Upper lobe of right lung (tissue), 1 donor: ENCODE data around the gene CKS1B. TPM values are rescaled to one million over a fixed set of nuclear protein-coding genes. Genes with fewer than 3 reads are reported as not detected.
A peak's percentile ranks its signal among the peaks of the same experiment; 100 is the strongest.
"Not testable (repeated sequence)": the region's sequence is repeated elsewhere in the genome, so short reads cannot be mapped to it uniquely, and the experiment has no call there.

ENCODE experiments used
- ATAC-seq: fragments of 200-7000 bp; cut with Tn5 transposase; one replicate; pipeline ENCODE4 v1.9.1; 2020; ENCODE audit warnings: mild to moderate bottlenecking, moderate library complexity
- DNase-seq: peaks from one replicate; pipeline ENCODE4 v3.0.0-alpha.2; 2020
- H3K27ac ChIP-seq: fragments of 200-600 bp; one replicate; pipeline ENCODE4 v1.8.0; 2022
- H3K27me3 ChIP-seq: fragments of 200-600 bp; one replicate; pipeline ENCODE4 v1.8.0; 2022; ENCODE audit warnings: mild to moderate bottlenecking
- H3K36me3 ChIP-seq: fragments of 200-600 bp; one replicate; pipeline ENCODE4 v1.8.0; 2022
- H3K4me1 ChIP-seq: fragments of 200-600 bp; one replicate; pipeline ENCODE4 v1.8.0; 2022
- H3K4me3 ChIP-seq: fragments of 200-600 bp; one replicate; pipeline ENCODE4 v1.8.0; 2022; ENCODE audit warnings: mild to moderate bottlenecking
- H3K9me3 ChIP-seq: fragments of 200-600 bp; one replicate; pipeline ENCODE4 v1.8.0; 2022
- CTCF ChIP-seq: fragments of 200-600 bp; IDR thresholded peaks from one replicate; pipeline ENCODE4 v1.8.0; 2022; ENCODE audit warnings: antibody characterized with exemption
- intact Hi-C: fragments of 100-400 bp; cut with DNase I; formaldehyde crosslinking; loops from one replicate; pipeline ENCODE4 v1.11.0; 2022
- total RNA-seq: library from RNA; stranded (reverse); fragmentation: NEBNext Ultra II Directional; extraction: Animal tissue kit (Norgen Biotek cat#: 25700); gene quantifications from one replicate; pipeline ENCODE4 v1.2.1, GENCODE V29; 2021
- donor health status: DM: no; HTN: yes; CAD: no; lungs with severe emphysema.

Gene CKS1B
- total RNA-seq, 1 donor from 2014 or later: 27.0 TPM

DNA sequence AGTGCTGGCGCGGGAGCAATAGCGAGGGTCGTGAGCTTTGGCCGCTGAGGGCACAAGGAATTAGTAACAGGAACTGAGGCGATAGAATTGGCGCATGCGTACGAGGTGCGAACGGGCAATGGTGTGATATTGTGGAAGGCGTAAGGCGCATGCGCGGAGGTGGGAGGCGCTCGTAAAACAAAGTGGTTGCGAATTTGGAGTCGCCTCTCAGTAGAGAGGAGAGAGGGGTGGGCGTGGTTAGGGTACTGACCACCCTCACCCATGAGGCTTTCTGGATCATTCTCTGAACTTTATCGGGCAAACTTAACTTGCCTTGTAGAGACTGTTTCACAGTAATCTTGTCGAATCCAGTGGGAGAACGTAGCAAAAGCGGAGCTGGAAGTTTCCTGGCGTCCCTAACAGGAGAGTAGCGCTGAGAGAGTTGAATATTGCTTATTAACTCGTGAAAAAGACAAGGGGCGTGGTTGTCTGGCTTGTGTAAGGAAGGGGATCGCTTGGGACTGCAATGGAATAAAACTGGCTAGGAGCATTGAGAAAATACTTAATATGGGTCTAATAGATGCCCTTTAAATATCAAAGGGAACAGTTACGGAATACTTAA lies 427 bp downstream of the CKS1B start:
- Histone ChIP-seq H3K27me3 (no peaks in the 10 kb centered on the region), H3K4me3 (peak overlapping the region; percentile 63), H3K4me1 (peaks cover 35% of the 10 kb centered on the region), H3K36me3 (peaks cover 5% of the 10 kb centered on the region), H3K9me3 (no peaks in the 10 kb centered on the region), H3K27ac (peak overlapping the region; percentile 93)
- intact Hi-C loops: no loop called here
- peak; percentile 97 for DNase-seq
- ATAC-seq: peak; percentile 61
- TF ChIP-seq CTCF: no peak

DNA sequence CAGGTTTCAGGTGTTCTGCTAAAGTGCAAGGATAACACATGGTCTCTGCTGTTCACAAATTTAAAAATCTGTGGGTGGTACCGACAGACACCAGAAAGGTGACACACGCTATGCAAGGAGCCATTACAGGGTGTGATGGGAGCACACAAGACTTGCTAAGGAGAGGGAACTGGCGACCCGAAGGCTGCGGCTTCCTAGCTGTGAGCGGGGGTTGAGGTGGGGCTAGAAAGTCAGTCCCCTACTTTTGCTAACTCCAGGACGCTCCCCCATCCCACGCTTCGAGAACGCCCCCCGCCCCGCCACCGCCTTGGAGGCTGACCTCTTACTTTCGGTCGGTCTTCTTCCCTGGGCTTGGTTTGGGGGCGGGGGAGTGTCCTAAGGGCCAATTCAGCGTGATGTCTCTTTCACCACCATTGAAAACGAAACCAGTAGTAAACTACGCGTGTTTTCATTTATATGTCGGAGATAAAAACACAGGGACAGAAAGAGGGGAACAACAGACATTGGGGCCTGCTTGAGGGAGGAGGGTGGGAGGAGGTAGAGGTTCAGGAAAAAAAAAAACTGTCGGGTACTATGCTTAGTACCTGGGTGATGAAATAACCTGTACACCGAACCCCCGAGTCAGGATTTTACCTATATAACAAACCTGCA lies 1.1 kb downstream of the CKS1B start:
- H3K4me3 ChIP-seq: peak overlapping the region; percentile 63
- TF ChIP-seq CTCF: no peak
- ATAC-seq (peak; percentile 2), DNase-seq (peak; percentile 84)
- H3K9me3 ChIP-seq: no peaks in the 10 kb centered on the region
- intact Hi-C loops: no loop called here
- H3K4me1 ChIP-seq: peaks cover 30% of the 10 kb centered on the region
- H3K36me3 ChIP-seq: peaks cover 5% of the 10 kb centered on the region
- H3K27me3 ChIP-seq: no peaks in the 10 kb centered on the region
- H3K27ac ChIP-seq: peak overlapping the region; percentile 93

DNA sequence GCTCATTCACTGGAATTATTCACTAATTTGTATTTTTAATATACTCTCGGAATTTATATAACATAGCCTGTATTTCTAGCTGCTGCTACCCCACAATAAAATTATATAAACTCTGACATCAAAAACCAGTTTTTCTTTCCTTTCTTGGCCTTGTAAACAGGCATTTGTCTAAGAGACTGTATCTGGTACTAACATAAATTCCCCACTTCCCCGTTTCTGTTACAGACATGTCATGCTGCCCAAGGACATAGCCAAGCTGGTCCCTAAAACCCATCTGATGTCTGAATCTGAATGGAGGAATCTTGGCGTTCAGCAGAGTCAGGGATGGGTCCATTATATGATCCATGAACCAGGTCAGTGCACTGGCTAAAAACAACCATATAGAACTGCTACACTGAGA lies 3.3 kb downstream of the CKS1B start:
- intact Hi-C loops, H3K36me3 ChIP-seq, H3K9me3 ChIP-seq, H3K4me3 ChIP-seq, DNase-seq, H3K27ac ChIP-seq, H3K27me3 ChIP-seq, ATAC-seq: not testable (repeated sequence)
- peaks cover 15% of the 10 kb centered on the region for H3K4me1 ChIP-seq

DNA sequence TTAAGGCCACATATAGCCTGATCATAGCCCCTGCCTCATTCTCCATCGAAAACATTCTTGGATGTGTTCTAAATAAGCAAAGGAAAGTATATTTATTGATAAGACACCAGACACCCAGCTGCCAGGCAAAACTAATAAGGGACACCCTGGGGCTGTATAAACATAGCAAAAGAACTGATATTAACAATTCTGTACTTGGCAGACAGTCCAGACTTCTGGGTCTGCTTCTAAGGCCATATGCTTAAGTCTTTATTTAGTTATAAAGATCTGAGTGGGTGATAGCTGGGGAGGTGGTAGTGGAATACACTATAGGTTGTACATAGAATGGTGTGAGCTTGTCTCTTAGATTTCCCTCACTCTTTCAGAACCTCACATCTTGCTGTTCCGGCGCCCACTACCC lies 3.9 kb downstream of the CKS1B start:
- no peak for ATAC-seq
- TF ChIP-seq CTCF: no peak
- no peak overlapping the region for H3K4me3 ChIP-seq
- no peaks in the 10 kb centered on the region for H3K27me3 ChIP-seq
- DNase-seq: no peak
- H3K36me3 ChIP-seq: peaks cover 5% of the 10 kb centered on the region
- peaks cover 10% of the 10 kb centered on the region for H3K4me1 ChIP-seq
- H3K9me3 ChIP-seq: no peaks in the 10 kb centered on the region
- no peak overlapping the region for H3K27ac ChIP-seq
- intact Hi-C loops: no loop called here

DNA sequence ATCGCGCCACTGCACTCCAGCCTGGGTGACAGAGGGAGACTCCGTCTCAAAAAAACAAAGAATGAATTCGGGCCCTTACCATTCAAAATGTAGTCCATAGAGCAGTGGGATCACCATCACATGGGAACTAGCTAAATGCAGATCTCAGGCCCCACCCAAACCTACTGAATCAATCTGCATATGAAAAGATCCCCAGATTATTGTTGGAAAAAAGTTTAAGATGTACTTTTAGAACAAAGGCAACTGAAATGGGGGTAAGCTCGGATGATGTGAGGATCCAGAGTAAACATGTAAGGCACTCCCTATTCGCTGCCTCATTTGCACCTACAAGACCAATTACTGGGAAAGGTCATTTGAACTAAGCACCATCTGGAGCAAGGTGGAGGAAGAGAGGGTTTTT lies 7.9 kb downstream of the CKS1B start:
- no peaks in the 10 kb centered on the region for H3K9me3 ChIP-seq
- intact Hi-C loops: no loop called here
- ATAC-seq: no peak
- no peaks in the 10 kb centered on the region for H3K27me3 ChIP-seq
- peak overlapping the region; percentile 92 for H3K4me3 ChIP-seq
- peaks cover 13% of the 10 kb centered on the region for H3K4me1 ChIP-seq
- H3K36me3 ChIP-seq: peaks cover 5% of the 10 kb centered on the region
- TF ChIP-seq CTCF: no peak
- DNase-seq: no peak
- H3K27ac ChIP-seq: no peak overlapping the region

DNA sequence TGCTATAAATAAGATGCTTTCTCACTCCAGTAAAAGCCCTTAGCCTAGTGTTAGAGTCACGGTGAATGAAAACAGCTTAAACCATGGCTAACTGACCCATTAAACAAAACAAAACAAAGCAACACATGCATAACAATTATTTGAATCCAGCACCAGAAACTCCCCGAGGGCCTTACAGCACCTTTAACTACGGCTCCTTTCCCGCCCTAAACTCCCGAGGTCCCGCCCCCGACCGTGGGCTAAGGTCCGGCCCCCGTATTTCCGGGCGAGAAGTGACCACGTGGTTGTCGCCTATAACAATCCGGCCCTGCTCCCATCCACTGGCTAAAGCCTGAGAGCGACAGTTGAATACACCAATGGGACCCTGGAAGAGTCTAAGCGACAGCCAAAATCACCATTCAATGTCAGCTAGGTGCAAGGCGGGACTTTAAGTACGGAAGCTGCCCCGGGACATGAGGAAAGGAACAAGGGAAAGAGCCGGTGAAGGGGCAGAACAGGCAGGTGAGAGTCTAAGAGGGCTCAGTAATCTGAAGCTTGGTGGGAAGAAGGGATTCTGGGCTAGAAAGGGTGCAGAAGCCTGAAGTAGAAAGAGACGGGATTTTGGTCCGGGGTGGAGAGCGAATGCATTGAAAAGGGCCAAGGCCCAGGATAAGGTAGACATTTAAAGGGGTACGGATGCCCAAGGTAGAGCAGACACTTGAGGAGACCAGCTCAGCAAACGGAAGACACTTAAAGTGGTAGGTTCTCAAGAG lies 8.6 kb downstream of the CKS1B start, which contains the start of gene FLAD1:
TSS of gene FLAD1 (plus strand) at position 448 of the 752 bp plus-strand sequence. CDS start 351 bp downstream, outside the sequence.
- DNase-seq (peak; percentile 96), ATAC-seq (peak; percentile 100)
- TF ChIP-seq CTCF: no peak
- peaks cover 6% of the 10 kb centered on the region for H3K36me3 ChIP-seq
- intact Hi-C loops: no loop called here
- H3K9me3 ChIP-seq: no peaks in the 10 kb centered on the region
- H3K27ac ChIP-seq: peak within 1 kb of the TSS; percentile 55
- H3K27me3 ChIP-seq: no peaks in the 10 kb centered on the region
- peaks cover 16% of the 10 kb centered on the region for H3K4me1 ChIP-seq
- peak within 1 kb of the TSS; percentile 92 for H3K4me3 ChIP-seq
